Parathyroid adenoma (tissue), 2 donors: Measurements from ENCODE around the gene UACA.
A peak's percentile ranks its signal among the peaks of the same experiment; 100 is the strongest.

Experiments used
- H2AFZ ChIP-seq: fragments of 300-600 bp; sonication (generic); one replicate; pipeline ENCODE4 v1.7.0; 2017; ENCODE audit warnings: antibody characterized with exemption, mild to moderate bottlenecking
- H3K27ac ChIP-seq: fragments of 300-600 bp; sonication (generic); one replicate; pipeline ENCODE4 v1.7.0; 2017
- H3K27me3 ChIP-seq: fragments of 300-600 bp; sonication (generic); one replicate; pipeline ENCODE4 v1.7.0; 2017; ENCODE audit warnings: low read length; ENCODE audit not compliant: control insufficient read depth, insufficient read depth
- H3K36me3 ChIP-seq: fragments of 300-600 bp; sonication (generic); one replicate; pipeline ENCODE4 v1.7.0; 2017; ENCODE audit warnings: low read length; ENCODE audit not compliant: control insufficient read depth, insufficient read depth
- H3K4me1 ChIP-seq: fragments of 300-600 bp; sonication (generic); one replicate; pipeline ENCODE4 v1.7.0; 2017; ENCODE audit warnings: control low read depth
- H3K4me2 ChIP-seq: fragments of 300-600 bp; sonication (generic); one replicate; pipeline ENCODE4 v1.7.0; 2017; ENCODE audit warnings: low read length
- H3K4me3 ChIP-seq: fragments of 300-600 bp; sonication (generic); one replicate; pipeline ENCODE4 v1.7.0; 2017; ENCODE audit warnings: low read depth, low read length
- H3K79me2 ChIP-seq: fragments of 300-600 bp; sonication (generic); one replicate; pipeline ENCODE4 v1.7.0; 2017; ENCODE audit warnings: control low read depth
- H3K9ac ChIP-seq: fragments of 300-600 bp; sonication (generic); one replicate; pipeline ENCODE4 v1.7.0; 2017; ENCODE audit warnings: mild to moderate bottlenecking
- H3K9me3 ChIP-seq: fragments of 300-600 bp; sonication (generic); one replicate; pipeline ENCODE4 v1.7.0; 2017; ENCODE audit warnings: low read length; ENCODE audit not compliant: control insufficient read depth
- CTCF ChIP-seq: fragments of 300-600 bp; sonication (generic); IDR thresholded peaks from one replicate; pipeline ENCODE4 v1.7.0; 2017; ENCODE audit warnings: antibody characterized with exemption, mild to moderate bottlenecking
- donor health status: primary hyperparathyroidism.

The UACA gene

DNA sequence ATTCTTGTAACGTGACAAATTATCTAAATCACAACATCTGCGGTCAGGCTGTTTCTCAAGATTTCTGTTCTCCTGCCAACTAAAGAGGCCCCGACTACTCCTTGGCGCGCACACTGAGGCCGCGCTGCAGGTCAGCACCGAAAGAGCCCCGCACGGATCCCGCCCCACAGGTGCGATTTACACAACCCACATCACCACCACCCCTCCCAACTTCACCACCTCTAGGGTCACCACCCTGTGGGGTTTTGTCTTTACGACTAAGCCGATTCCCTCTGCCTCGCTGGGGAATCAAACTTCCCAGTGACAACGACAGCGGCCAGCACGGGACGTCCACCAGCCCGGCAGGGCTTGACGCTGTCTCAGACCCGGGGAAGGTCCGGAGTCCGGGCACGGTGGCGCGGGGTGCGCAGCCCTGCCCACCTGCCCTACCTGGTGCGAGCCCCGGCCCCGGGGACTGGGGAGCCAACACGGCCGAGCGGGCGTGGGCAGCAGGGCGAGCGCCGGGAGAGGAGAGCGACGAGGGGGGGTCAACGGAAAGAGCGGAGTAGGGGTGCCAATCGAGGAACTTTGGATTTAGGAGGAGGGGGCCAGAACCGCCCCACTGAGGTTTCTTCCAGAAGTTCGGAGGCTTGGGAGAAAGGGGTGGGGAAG, 764 bp downstream of the UACA start:
- Histone ChIP-seq H2AFZ (peak overlapping the region; percentile 84), H3K79me2 (peaks cover 2% of the 10 kb centered on the region), H3K9me3 (no peaks in the 10 kb centered on the region), H3K27me3 (no peaks in the 10 kb centered on the region), H3K9ac (peak overlapping the region; percentile 53), H3K4me3 (peak overlapping the region; percentile 60), H3K4me1 (no peaks in the 10 kb centered on the region), H3K36me3 (no peaks in the 10 kb centered on the region), H3K27ac (peak overlapping the region; percentile 77), H3K4me2 (peak overlapping the region; percentile 51)
- no peak for TF ChIP-seq CTCF

DNA sequence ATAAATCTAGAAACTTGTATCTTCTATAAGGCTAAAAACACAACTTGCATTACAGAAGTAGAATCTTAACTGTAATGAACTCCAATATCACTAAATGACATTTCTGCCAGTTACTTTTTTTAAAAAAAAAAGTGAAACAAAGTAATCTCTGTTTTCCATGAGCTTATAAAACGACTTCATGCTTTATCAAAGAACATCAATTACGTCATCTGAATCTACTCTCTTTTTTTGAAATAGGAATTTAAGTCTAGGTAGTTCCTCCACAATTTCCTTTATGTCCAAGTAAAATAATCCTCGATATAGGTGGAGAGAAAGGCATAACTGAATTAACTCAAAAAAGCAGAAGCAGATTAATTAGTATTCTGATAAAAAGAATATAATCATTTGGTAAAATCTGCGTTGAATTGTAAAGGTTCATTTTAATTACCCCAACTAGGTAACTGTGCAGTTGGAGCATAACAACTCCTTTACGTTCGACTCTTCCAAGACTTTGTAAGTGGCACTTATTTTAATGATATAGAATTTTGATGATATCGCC, 1.4 kb downstream of the UACA start:
- Histone ChIP-seq H3K9me3 (no peaks in the 10 kb centered on the region), H3K27ac (peak overlapping the region; percentile 77), H3K4me3 (peak overlapping the region; percentile 60), H3K79me2 (peaks cover 2% of the 10 kb centered on the region), H3K9ac (no peak overlapping the region), H3K36me3 (no peaks in the 10 kb centered on the region), H3K4me1 (no peaks in the 10 kb centered on the region), H3K27me3 (no peaks in the 10 kb centered on the region), H2AFZ (peak overlapping the region; percentile 84), H3K4me2 (peak overlapping the region; percentile 51)
- TF ChIP-seq CTCF: no peak

GRCh38 chr15:70761046-70761445, 2.3 kb downstream of the UACA start:
- Histone ChIP-seq H3K9ac (no peak overlapping the region), H3K4me1 (no peaks in the 10 kb centered on the region), H3K4me2 (no peak overlapping the region), H3K27me3 (no peaks in the 10 kb centered on the region), H3K27ac (no peak overlapping the region), H3K9me3 (no peaks in the 10 kb centered on the region), H2AFZ (no peak overlapping the region), H3K36me3 (no peaks in the 10 kb centered on the region), H3K4me3 (no peak overlapping the region), H3K79me2 (peaks cover 4% of the 10 kb centered on the region)
- no peak for TF ChIP-seq CTCF

GRCh38 chr15:70758790-70759462, 4.4 kb downstream of the UACA start:
- Histone ChIP-seq H3K4me2 (no peak overlapping the region), H3K27me3 (no peaks in the 10 kb centered on the region), H3K27ac (no peak overlapping the region), H2AFZ (no peak overlapping the region), H3K4me1 (no peaks in the 10 kb centered on the region), H3K4me3 (no peak overlapping the region), H3K79me2 (peaks cover 4% of the 10 kb centered on the region), H3K36me3 (no peaks in the 10 kb centered on the region), H3K9me3 (no peaks in the 10 kb centered on the region), H3K9ac (no peak overlapping the region)
- no peak for TF ChIP-seq CTCF
